Upper lobe of left lung (tissue), 6 donors: ENCODE measurements around the gene LRRC47. TPM values are rescaled to one million over a fixed set of nuclear protein-coding genes. Genes with fewer than 3 reads are reported as not detected.

Source experiments
- ATAC-seq, 2 donors: fragments of 200-7000 bp; cut with Tn5 transposase; one replicate each; pipeline ENCODE4 v1.9.1; 2022; ENCODE audit warnings: mild to moderate bottlenecking in 2 of 2, moderate library complexity in 2 of 2; ENCODE audit not compliant: low FRiP score in 2 of 2
- DNase-seq, 2 donors: peaks; one replicate each; pipeline ENCODE4 v3.0.0-alpha.2; 2019 to 2020
- H3K27ac ChIP-seq, 4 donors: fragments of 200-600 bp; sonication (generic); one replicate each; pipeline ENCODE4 v1.5.1; 2016 to 2019
- H3K27me3 ChIP-seq, 4 donors: fragments of 200-600 bp; sonication (generic); one replicate each; pipeline ENCODE4 v1.5.1; 2017 to 2019
- H3K36me3 ChIP-seq, 4 donors: fragments of 200-600 bp; sonication (generic); one replicate each; pipeline ENCODE4 v1.5.1; 2016 to 2019
- H3K4me1 ChIP-seq, 4 donors: fragments of 200-600 bp; sonication (generic); one replicate each; pipeline ENCODE4 v1.5.1; 2018 to 2019
- H3K4me3 ChIP-seq, 4 donors: fragments of 200-600 bp; sonication (generic); one replicate each; pipeline ENCODE4 v1.5.1; 2017 to 2019; ENCODE audit warnings: mild to moderate bottlenecking in 2 of 4, moderate library complexity in 1 of 4
- H3K9me3 ChIP-seq, 4 donors: fragments of 200-600 bp; sonication (generic); one replicate each; pipeline ENCODE4 v1.5.1; 2018 to 2019
- CTCF ChIP-seq, 6 experiments: fragments of 450-650 bp in 4 of 6; fragments of 200-600 bp in 2 of 6; sonication (generic) in 2 of 6; IDR thresholded peaks; one replicate each; pipeline ENCODE4 v1.5.1; 2016 to 2019; ENCODE audit warnings: antibody characterized with exemption in 6 of 6
- EP300 ChIP-seq, 4 donors: sonication (generic); formaldehyde crosslinking; IDR thresholded peaks; one replicate each; pipeline ENCODE4 v1.5.1; 2017; ENCODE audit warnings: antibody characterized with exemption in 4 of 4, control low read depth in 2 of 4
- POLR2A ChIP-seq, 4 donors: fragments of 450-650 bp; IDR thresholded peaks; one replicate each; pipeline ENCODE4 v1.5.1; 2016 to 2017; ENCODE audit warnings: antibody characterized with exemption in 4 of 4, mild to moderate bottlenecking in 2 of 4
- POLR2AphosphoS5 ChIP-seq, 2 donors: sonication (generic); formaldehyde crosslinking; IDR thresholded peaks; one replicate each; pipeline ENCODE4 v1.5.1; 2017; ENCODE audit warnings: antibody characterized with exemption in 2 of 2
- WGBS, 2 donors: methylation state at CpG; one replicate each; pipeline ENCODE4 v1.1.5; 2017 to 2018; 5-methylcytosine and 5-hydroxymethylcytosine counted together
- total RNA-seq, 6 donors: library from RNA; depleted of rRNA in 4 of 6; stranded (reverse); fragments of >200 nt in 4 of 6; gene quantifications; one replicate each; pipeline versions ENCODE4 v1.1.0 to v1.2.1, GENCODE V29; 2016 to 2021
- donor health status: DM: no; HTN: no; CAD: no; lungs with moderate emphysema.
- donor health status: DM: no; HTN: yes; CAD: no; lungs with severe emphysema.

The LRRC47 gene
- total RNA-seq, 6 donors from 2014 or later, result 30.3 to 63.9 (median 39.3) TPM

GRCh38 chr1:3735688-3736087 lies 60.6 kb downstream of the LRRC47 start:
- Histone ChIP-seq H3K27ac (no peak overlapping the region), H3K36me3 (peaks cover 9 to 56% (median 31%) of the 10 kb centered on the region in 4 donors), H3K27me3 (no peaks in the 10 kb centered on the region), H3K9me3 (no peaks in the 10 kb centered on the region), H3K4me1 (peaks cover 0 to 4% (median 0%) of the 10 kb centered on the region in 4 donors), H3K4me3 (no peak overlapping the region)
- no peak for TF ChIP-seq CTCF (IDR thresholded peaks at IDR 0.05)
- no peak for TF ChIP-seq POLR2A (IDR thresholded peaks at IDR 0.05)
- TF ChIP-seq POLR2AphosphoS5 (IDR thresholded peaks at IDR 0.05), result no peak
- TF ChIP-seq EP300 (IDR thresholded peaks at IDR 0.05), result no peak
- ATAC-seq (no peak), DNase-seq (no peak)
- 86 to 87% methylated on average over 13 of the region's 13 CpGs for WGBS, 2 donors

GRCh38 chr1:3735027-3735681 lies 61.1 kb downstream of the LRRC47 start:
- Histone ChIP-seq H3K36me3 (peaks cover 9 to 52% (median 31%) of the 10 kb centered on the region in 4 donors), H3K9me3 (no peaks in the 10 kb centered on the region), H3K27ac (no peak overlapping the region), H3K4me1 (peaks cover 0 to 4% (median 0%) of the 10 kb centered on the region in 4 donors), H3K27me3 (no peaks in the 10 kb centered on the region), H3K4me3 (no peak overlapping the region)
- ATAC-seq (no peak), DNase-seq (no peak)
- TF ChIP-seq POLR2A (IDR thresholded peaks at IDR 0.05), result no peak
- TF ChIP-seq EP300 (IDR thresholded peaks at IDR 0.05), result no peak
- TF ChIP-seq CTCF (IDR thresholded peaks at IDR 0.05), result no peak
- TF ChIP-seq POLR2AphosphoS5 (IDR thresholded peaks at IDR 0.05), result no peak
- 91 to 92% methylated on average over 5 to 12 of the region's 12 CpGs for WGBS, 2 donors

GRCh38 chr1:3734602-3735001 lies 61.7 kb downstream of the LRRC47 start:
- H3K4me3 ChIP-seq, result no peak overlapping the region
- ATAC-seq (no peak), DNase-seq (peak in 1 of 2 donors; percentile 72)
- H3K27me3 ChIP-seq, result no peaks in the 10 kb centered on the region
- TF ChIP-seq POLR2AphosphoS5 (IDR thresholded peaks at IDR 0.05) (no peak), POLR2A (IDR thresholded peaks at IDR 0.05) (no peak), EP300 (IDR thresholded peaks at IDR 0.05) (no peak), CTCF (IDR thresholded peaks at IDR 0.05) (no peak)
- H3K36me3 ChIP-seq, result peaks cover 9 to 46% (median 31%) of the 10 kb centered on the region in 4 donors
- H3K4me1 ChIP-seq, result peaks cover 0 to 4% (median 0%) of the 10 kb centered on the region in 4 donors
- H3K27ac ChIP-seq, result no peak overlapping the region
- H3K9me3 ChIP-seq, result no peaks in the 10 kb centered on the region
- 91 to 94% methylated on average over 14 to 16 of the region's 16 CpGs for WGBS, 2 donors

GRCh38 chr1:3733883-3734589 lies 62.3 kb downstream of the LRRC47 start:
- H3K4me3 ChIP-seq, result no peak overlapping the region
- peaks cover 9 to 41% (median 30%) of the 10 kb centered on the region in 4 donors for H3K36me3 ChIP-seq
- TF ChIP-seq POLR2AphosphoS5 (IDR thresholded peaks at IDR 0.05) (no peak), POLR2A (IDR thresholded peaks at IDR 0.05) (no peak), EP300 (IDR thresholded peaks at IDR 0.05) (no peak), CTCF (IDR thresholded peaks at IDR 0.05) (no peak)
- H3K27ac ChIP-seq, result no peak overlapping the region
- H3K27me3 ChIP-seq, result no peaks in the 10 kb centered on the region
- peaks cover 0 to 4% (median 0%) of the 10 kb centered on the region in 4 donors for H3K4me1 ChIP-seq
- 81 to 83% methylated on average over 11 to 14 of the region's 17 CpGs for WGBS, 2 donors
- ATAC-seq (no peak), DNase-seq (peak in 1 of 2 donors; percentile 53)
- no peaks in the 10 kb centered on the region for H3K9me3 ChIP-seq
